H1 (cell line): Measurements from ENCODE around the gene STH.
"Not testable (repeated sequence)": the region's sequence is repeated elsewhere in the genome, so short reads cannot be mapped to it uniquely, and the experiment has no call there.

Source experiments
- CBX5 ChIP-seq: fragments of 300-800, 300-1000 bp; sonication (generic); IDR thresholded peaks from 2 replicates; pipeline ENCODE4 v1.7.1; 2016; ENCODE audit warnings: antibody characterized with exemption, low read length, low read depth
- CHD2 ChIP-seq: IDR thresholded peaks from 2 replicates; pipeline ENCODE4 v1.6.1; 2012; ENCODE audit warnings: low read length, improper control_type of control experiment
- CTCF ChIP-seq, 3 experiments: IDR thresholded peaks; 1 replicate in 2 of 3; 2 replicates in 1 of 3; pipeline versions ENCODE4 v1.5.1 to v1.6.1; 2011; ENCODE audit warnings: low read length in 3 of 3, mild to moderate bottlenecking in 3 of 3, inconsistent platforms in 2 of 3, low read depth in 1 of 3, moderate library complexity in 1 of 3; ENCODE audit not compliant: insufficient read depth in 1 of 3; ENCODE audit errors: control extremely low read depth in 1 of 3
- EP300 ChIP-seq, 2 experiments: IDR thresholded peaks; 1 replicate in 1 of 2; 2 replicates in 1 of 2; pipeline ENCODE4 v1.6.1; 2011 to 2012; ENCODE audit warnings: low read depth in 2 of 2, low read length in 2 of 2, mild to moderate bottlenecking in 2 of 2, borderline replicate concordance in 1 of 2, inconsistent platforms in 1 of 2, moderate library complexity in 1 of 2
- GABPA ChIP-seq: IDR thresholded peaks from 2 replicates; pipeline ENCODE4 v1.6.1; 2011; ENCODE audit warnings: mild to moderate bottlenecking, low read length, moderate library complexity, borderline replicate concordance; ENCODE audit not compliant: insufficient read depth
- JUND ChIP-seq: IDR thresholded peaks from 2 replicates; pipeline ENCODE4 v1.6.1; 2011; ENCODE audit warnings: mild to moderate bottlenecking, improper control_type of control experiment, low read length
- KDM1A ChIP-seq: fragments of 200-600, 300-600 bp; sonication (generic); IDR thresholded peaks from 2 replicates; pipeline ENCODE4 v1.7.1; 2016; ENCODE audit warnings: mild to moderate bottlenecking, low read length, borderline replicate concordance
- MAX ChIP-seq: IDR thresholded peaks from 2 replicates; pipeline ENCODE4 v1.6.1; 2012; ENCODE audit warnings: inconsistent platforms
- NRF1 ChIP-seq: IDR thresholded peaks from 2 replicates; pipeline ENCODE4 v1.6.1; 2011; ENCODE audit warnings: mild to moderate bottlenecking, low read depth, low read length, improper control_type of control experiment
- POLR2AphosphoS5 ChIP-seq: IDR thresholded peaks from 2 replicates; pipeline ENCODE4 v1.6.1; 2011; ENCODE audit warnings: low read depth, low read length
- SIN3A ChIP-seq, 2 experiments: IDR thresholded peaks in 1 of 2; conservative IDR thresholded peaks in 1 of 2; 2 replicates each; pipeline ENCODE4 v1.6.1; 2011 to 2012; ENCODE audit warnings: low read length in 2 of 2, improper control_type of control experiment in 1 of 2, low read depth in 1 of 2, mild to moderate bottlenecking in 1 of 2
- USF2 ChIP-seq: IDR thresholded peaks from 2 replicates; pipeline ENCODE4 v1.6.1; 2011; ENCODE audit warnings: low read length, improper control_type of control experiment

GRCh38 chr17:46023366-46023765, 24.3 kb downstream of the STH start:
- not testable (repeated sequence) for TF ChIP-seq EP300 (IDR thresholded peaks at IDR 0.05; ENCODE audit: borderline replicate concordance in 1 of 2, low read depth in 2 of 2, low read length in 2 of 2); USF2; MAX; GABPA; CBX5; NRF1; POLR2AphosphoS5; SIN3A (conservative IDR thresholded peaks at IDR 0.05 in 1 of 2, IDR thresholded peaks at IDR 0.05 in 1 of 2; ENCODE audit: low read depth in 1 of 2, low read length in 2 of 2); CTCF (IDR thresholded peaks at IDR 0.05; ENCODE audit: control extremely low read depth in 1 of 3, insufficient read depth in 1 of 3, low read depth in 1 of 3, low read length in 3 of 3); KDM1A; CHD2; JUND
